K562 (cell line): ENCODE measurements around the gene CRB2. TPM values are rescaled to one million over a fixed set of nuclear protein-coding genes. Genes with fewer than 3 reads are reported as not detected.

Experiments used
- ATAC-seq: fragments of 200-7000 bp; cut with Tn5 transposase; 3 replicates; pipeline ENCODE4 v1.9.1; 2020; ENCODE audit warnings: moderate library complexity
- BruUV-seq: library from RNA; stranded (reverse); fragments of 400-500 nt; replicated peaks from 2 replicates; lab custom pipeline; 2021; lab: Mats Ljungman, UMichigan
- CTCF ChIA-PET: fragments of 300-600 bp; formaldehyde crosslinking; extraction: SDS; loops from one replicate; lab custom pipeline; 2021; ENCODE audit warnings: low intra/inter-chr PET ratio; lab: Yijun Ruan, JAX
- POLR2A ChIA-PET: fragments of 300-600, 350-650 bp; sonication (Branson Sonifier 250); formaldehyde crosslinking; extraction: SDS; loops from one replicate; lab custom pipeline; 2021; ENCODE audit warnings: antibody characterized with exemption, inconsistent platforms; lab: Yijun Ruan, JAX
- DNase-seq, 4 experiments: peaks; one replicate each; pipeline versions ENCODE4 v3.0.0 to v3.0.0-alpha.2; 2011 to 2018; ENCODE audit warnings: low spot score in 3 of 4, mixed read lengths in 3 of 4; ENCODE audit errors: extremely low read depth in 1 of 4
- FAIRE-seq: peaks from 2 replicates; lab custom pipeline; 2011; peaks lifted over from hg19 to GRCh38; lab: Jason Lieb, UNC
- H2AFZ ChIP-seq: 2 replicates; pipeline ENCODE4 v1.6.0; 2011; ENCODE audit warnings: low read depth, low read length, control low read depth, inconsistent platforms
- H3K27ac ChIP-seq: fragments of 200-600 bp; 3 replicates; pipeline ENCODE4 v1.8.0; 2011; ENCODE audit warnings: low read depth, mild to moderate bottlenecking, control low read depth, inconsistent platforms, low read length, moderate library complexity, mixed read lengths; ENCODE audit errors: extremely low read depth
- H3K27me3 ChIP-seq, 2 experiments: fragments of 300-600 bp in 1 of 2; 2 replicates in 1 of 2; 3 replicates in 1 of 2; pipeline versions ENCODE4 v1.6.0 to v1.8.0; 2011; ENCODE audit warnings: inconsistent platforms in 2 of 2, low read length in 2 of 2, mild to moderate bottlenecking in 1 of 2, mixed read lengths in 1 of 2, moderate library complexity in 1 of 2; ENCODE audit not compliant: control insufficient read depth in 2 of 2, insufficient read depth in 2 of 2
- H3K36me3 ChIP-seq: fragments of 300-600 bp; 3 replicates; pipeline ENCODE4 v1.8.0; 2011; ENCODE audit warnings: mild to moderate bottlenecking, low read length, inconsistent platforms; ENCODE audit not compliant: control insufficient read depth, insufficient read depth
- H3K4me1 ChIP-seq, 2 experiments: fragments of 200-600 bp in 1 of 2; replicated peaks in 1 of 2; 2 replicates in 1 of 2; 3 replicates in 1 of 2; pipeline versions ENCODE4 v1.5.1 to v1.8.0; 2011; ENCODE audit warnings: inconsistent platforms in 2 of 2, low read length in 2 of 2, mild to moderate bottlenecking in 1 of 2, mixed read lengths in 1 of 2, moderate library complexity in 1 of 2; ENCODE audit not compliant: control insufficient read depth in 2 of 2, insufficient read depth in 2 of 2
- H3K4me2 ChIP-seq: 2 replicates; pipeline ENCODE4 v1.6.1; 2011; ENCODE audit warnings: low read length, control low read depth, inconsistent platforms, mixed read lengths; ENCODE audit not compliant: insufficient read depth
- H3K4me3 ChIP-seq: fragments of 200-600 bp; sonication (generic), shearing (Covaris generic); 2 replicates; pipeline ENCODE4 v1.5.1; 2016; ENCODE audit warnings: control low read depth, inconsistent platforms
- H3K79me2 ChIP-seq: fragments of 200-600 bp; 3 replicates; pipeline ENCODE4 v1.8.0; 2011; ENCODE audit warnings: low read length, inconsistent platforms; ENCODE audit not compliant: control insufficient read depth, insufficient read depth
- H3K9ac ChIP-seq, 2 experiments: 2 replicates each; pipeline versions ENCODE4 v1.6.0 to v1.6.1; 2011; ENCODE audit warnings: low read depth in 2 of 2, low read length in 2 of 2, control low read depth in 1 of 2, inconsistent platforms in 1 of 2, mild to moderate bottlenecking in 1 of 2, mixed read lengths in 1 of 2; ENCODE audit not compliant: insufficient read depth in 1 of 2
- H3K9me1 ChIP-seq: one replicate; pipeline ENCODE4 v1.6.0; 2011; ENCODE audit warnings: inconsistent platforms, mild to moderate bottlenecking, low read length, moderate library complexity; ENCODE audit not compliant: control insufficient read depth, insufficient read depth
- H3K9me3 ChIP-seq: replicated peaks from 2 replicates; pipeline ENCODE4 v1.5.1; 2011; ENCODE audit warnings: low read depth, low read length, inconsistent platforms; ENCODE audit not compliant: control insufficient read depth, insufficient read depth
- H4K20me1 ChIP-seq: replicated peaks from 2 replicates; pipeline ENCODE4 v1.6.1; 2011; ENCODE audit warnings: low read length, inconsistent platforms, mixed read lengths; ENCODE audit not compliant: control insufficient read depth, insufficient read depth
- DPF2 ChIP-seq: fragments of 450-650 bp; IDR thresholded peaks from 2 replicates; pipeline ENCODE4 v1.6.1; 2016
- NFYB ChIP-seq: IDR thresholded peaks from 2 replicates; pipeline ENCODE4 v1.6.1; 2011; ENCODE audit warnings: mild to moderate bottlenecking, moderate library complexity; ENCODE audit not compliant: insufficient read length; ENCODE audit errors: extremely low read depth
- RFX7 ChIP-seq: fragments of 250-450 bp; sonication (Bioruptor Pico); IDR thresholded peaks from 2 replicates; pipeline ENCODE4 v1.5.1; 2021; ENCODE audit warnings: mild to moderate bottlenecking
- SAFB2 ChIP-seq: fragments of 200-400 bp; formaldehyde crosslinking; IDR thresholded peaks from 2 replicates; pipeline ENCODE4 v1.6.1; 2018; ENCODE audit warnings: borderline replicate concordance, low read length, low read depth, moderate library complexity; ENCODE audit not compliant: severe bottlenecking
- SMAD2 ChIP-seq: fragments of 150-350 bp; IDR thresholded peaks from 2 replicates; pipeline ENCODE4 v1.6.1; 2014; ENCODE audit warnings: low read depth, mild to moderate bottlenecking, low read length
- TAF7 ChIP-seq: fragments of 450-650 bp; IDR thresholded peaks from 2 replicates; pipeline ENCODE4 v1.6.1; 2016; ENCODE audit warnings: missing genetic modification characterization, missing compliant biosample characterization
- ZBTB1 ChIP-seq: sonication (generic); formaldehyde crosslinking; IDR thresholded peaks from 2 replicates; pipeline ENCODE4 v1.8.1; 2023; ENCODE audit warnings: missing genetic modification reagents, low read depth, mild to moderate bottlenecking, borderline replicate concordance
- ZNF184 ChIP-seq: sonication (generic); formaldehyde crosslinking; IDR thresholded peaks from 2 replicates; pipeline ENCODE4 v1.5.0; 2020; ENCODE audit warnings: missing genetic modification reagents
- WGBS: fragments of 100-300 bp; shearing (Covaris generic); methylation state at CpG from one replicate; pipeline ENCODE4 v1.1.6; 2016; ENCODE audit warnings: low coverage, mixed read lengths; ENCODE audit not compliant: insufficient coverage; ENCODE audit errors: missing lambda C conversion rate; 5-methylcytosine and 5-hydroxymethylcytosine counted together
- in situ Hi-C: fragments of 300-500 bp; cut with MboI; formaldehyde crosslinking; loops from 4 replicates; pipeline ENCODE4 v1.15.0; 2018; ENCODE audit warnings: inconsistent platforms, mixed read lengths
- intact Hi-C: fragments of 100-400 bp; cut with micrococcal nuclease; formaldehyde crosslinking; loops from 2 replicates; pipeline ENCODE4 v1.14.2; 2022
- polyA plus RNA-seq, 8 experiments: library from polyadenylated mRNA; depleted of rRNA in 4 of 8; stranded (reverse) in 5 of 8; unstranded in 3 of 8; fragments of >200 nt; fragmentation: Nextera tagmentation in 2 of 8; fragmentation: Illumina TruSeq in 1 of 8; extraction: Ambion mirVana in 2 of 8; extraction: Trizol in 1 of 8; gene quantifications; 2 replicates each; pipeline versions ENCODE4 v1.2.1 to v1.2.3, GENCODE V29; 2011 to 2014; ENCODE audit warnings: inconsistent platforms in 1 of 8, missing spikeins in 1 of 8
- total RNA-seq, 7 experiments: library from RNA; depleted of rRNA in 6 of 7; stranded (reverse); fragments of >200 nt in 6 of 7; fragmentation: Illumina TruSeq in 2 of 7; extraction: Trizol in 2 of 7; gene quantifications; 2 replicates each; pipeline versions ENCODE4 v1.2.1 to v1.2.3, GENCODE V29; 2011 to 2021; ENCODE audit warnings: low replicate concordance in 1 of 7
- TF ChIP-seq, protein P1 (sequence below): fragments of 450-650 bp; IDR thresholded peaks from 2 replicates; pipeline ENCODE4 v1.6.1; 2016; ENCODE audit warnings: low read depth
- TF ChIP-seq, protein P2 (sequence below): fragments of 450-650 bp; IDR thresholded peaks from 2 replicates; pipeline ENCODE4 v1.6.1; 2017; ENCODE audit warnings: antibody characterized with exemption

CRB2 gene
- total and polyA plus RNA-seq, 9 of the 15 experiments (the other 6 are each of a cell fraction or from before 2014, with no cell fraction given): 0.13 to 1.2 (median 0.25) TPM; not detected in 2

DNA sequence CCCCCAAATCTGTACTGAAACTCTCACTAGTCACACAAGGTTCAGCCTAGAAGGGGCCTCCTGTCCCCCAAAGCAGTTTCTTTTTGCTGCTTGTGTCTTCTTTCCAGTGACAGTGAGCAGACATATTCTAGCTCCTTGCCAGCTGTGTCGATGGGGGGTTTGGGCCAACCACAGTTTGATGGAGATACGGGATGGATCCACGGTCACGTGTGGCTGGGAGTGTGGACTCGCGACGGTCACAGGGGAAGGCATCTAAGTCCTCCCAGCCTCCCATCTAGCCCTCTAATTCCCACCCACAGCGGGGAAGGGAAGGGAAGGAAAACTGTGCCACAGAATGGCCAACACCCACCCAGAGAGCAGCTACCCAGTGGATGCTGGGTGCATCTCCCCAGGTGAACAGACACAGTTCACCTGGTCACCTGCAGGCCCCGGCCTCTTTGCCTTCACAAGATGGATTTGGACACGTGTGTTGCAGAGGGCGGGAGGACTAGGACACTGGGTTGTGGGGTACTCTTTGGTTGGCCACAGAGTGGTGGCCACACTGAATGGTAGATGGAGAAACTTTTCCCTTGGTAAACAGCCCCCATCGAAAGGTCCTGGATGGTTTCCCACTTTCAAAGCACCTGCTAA, 54.4 kb downstream of the CRB2 start:
- H3K9ac ChIP-seq: no peak overlapping the region
- WGBS: 47% methylated on average over 10 of the region's 12 CpGs
- ChIA-PET POLR2A (interaction anchor here (0.7 to 1.0 kb wide), 2 partner anchors 16 to 153 kb away, joined by 3 to 4 read pairs; no protein-coding TSS in a partner anchor), CTCF (no interaction called here)
- no peaks in the 10 kb centered on the region for H3K27me3 ChIP-seq
- DNase-seq: no peak
- H3K9me3 ChIP-seq: no peaks in the 10 kb centered on the region
- intact Hi-C loops: no loop called here
- H3K36me3 ChIP-seq: no peaks in the 10 kb centered on the region
- peaks cover 15 to 17% of the 10 kb centered on the region in 2 experiments for H3K4me1 ChIP-seq
- no peak for ATAC-seq
- no peaks in the 10 kb centered on the region for H3K9me1 ChIP-seq
- H3K4me3 ChIP-seq: no peak overlapping the region
- H3K79me2 ChIP-seq: no peaks in the 10 kb centered on the region
- H3K4me2 ChIP-seq: no peak overlapping the region
- H2AFZ ChIP-seq: no peak overlapping the region
- no TSS peak for BruUV-seq
- 0 out of 2 replicates have a peak, but pooled peaks cover 3% of the 10 kb centered on the region for H4K20me1 ChIP-seq
- no peak overlapping the region for H3K27ac ChIP-seq
- FAIRE-seq: no peak
- in situ Hi-C loops: no loop called here
- no peak for TF ChIP-seq RFX7 (CRISPR knock-in tag)
- TF ChIP-seq ZBTB1 (CRISPR knock-in tag): no peak
- TF ChIP-seq SMAD2: no peak
- no peak for TF ChIP-seq TAF7
- TF ChIP-seq DPF2: no peak
- TF ChIP-seq NFYB: no peak
- TF ChIP-seq SAFB2: no peak
- TF ChIP-seq ZNF184: no peak
- TF ChIP-seq, protein P1, sequence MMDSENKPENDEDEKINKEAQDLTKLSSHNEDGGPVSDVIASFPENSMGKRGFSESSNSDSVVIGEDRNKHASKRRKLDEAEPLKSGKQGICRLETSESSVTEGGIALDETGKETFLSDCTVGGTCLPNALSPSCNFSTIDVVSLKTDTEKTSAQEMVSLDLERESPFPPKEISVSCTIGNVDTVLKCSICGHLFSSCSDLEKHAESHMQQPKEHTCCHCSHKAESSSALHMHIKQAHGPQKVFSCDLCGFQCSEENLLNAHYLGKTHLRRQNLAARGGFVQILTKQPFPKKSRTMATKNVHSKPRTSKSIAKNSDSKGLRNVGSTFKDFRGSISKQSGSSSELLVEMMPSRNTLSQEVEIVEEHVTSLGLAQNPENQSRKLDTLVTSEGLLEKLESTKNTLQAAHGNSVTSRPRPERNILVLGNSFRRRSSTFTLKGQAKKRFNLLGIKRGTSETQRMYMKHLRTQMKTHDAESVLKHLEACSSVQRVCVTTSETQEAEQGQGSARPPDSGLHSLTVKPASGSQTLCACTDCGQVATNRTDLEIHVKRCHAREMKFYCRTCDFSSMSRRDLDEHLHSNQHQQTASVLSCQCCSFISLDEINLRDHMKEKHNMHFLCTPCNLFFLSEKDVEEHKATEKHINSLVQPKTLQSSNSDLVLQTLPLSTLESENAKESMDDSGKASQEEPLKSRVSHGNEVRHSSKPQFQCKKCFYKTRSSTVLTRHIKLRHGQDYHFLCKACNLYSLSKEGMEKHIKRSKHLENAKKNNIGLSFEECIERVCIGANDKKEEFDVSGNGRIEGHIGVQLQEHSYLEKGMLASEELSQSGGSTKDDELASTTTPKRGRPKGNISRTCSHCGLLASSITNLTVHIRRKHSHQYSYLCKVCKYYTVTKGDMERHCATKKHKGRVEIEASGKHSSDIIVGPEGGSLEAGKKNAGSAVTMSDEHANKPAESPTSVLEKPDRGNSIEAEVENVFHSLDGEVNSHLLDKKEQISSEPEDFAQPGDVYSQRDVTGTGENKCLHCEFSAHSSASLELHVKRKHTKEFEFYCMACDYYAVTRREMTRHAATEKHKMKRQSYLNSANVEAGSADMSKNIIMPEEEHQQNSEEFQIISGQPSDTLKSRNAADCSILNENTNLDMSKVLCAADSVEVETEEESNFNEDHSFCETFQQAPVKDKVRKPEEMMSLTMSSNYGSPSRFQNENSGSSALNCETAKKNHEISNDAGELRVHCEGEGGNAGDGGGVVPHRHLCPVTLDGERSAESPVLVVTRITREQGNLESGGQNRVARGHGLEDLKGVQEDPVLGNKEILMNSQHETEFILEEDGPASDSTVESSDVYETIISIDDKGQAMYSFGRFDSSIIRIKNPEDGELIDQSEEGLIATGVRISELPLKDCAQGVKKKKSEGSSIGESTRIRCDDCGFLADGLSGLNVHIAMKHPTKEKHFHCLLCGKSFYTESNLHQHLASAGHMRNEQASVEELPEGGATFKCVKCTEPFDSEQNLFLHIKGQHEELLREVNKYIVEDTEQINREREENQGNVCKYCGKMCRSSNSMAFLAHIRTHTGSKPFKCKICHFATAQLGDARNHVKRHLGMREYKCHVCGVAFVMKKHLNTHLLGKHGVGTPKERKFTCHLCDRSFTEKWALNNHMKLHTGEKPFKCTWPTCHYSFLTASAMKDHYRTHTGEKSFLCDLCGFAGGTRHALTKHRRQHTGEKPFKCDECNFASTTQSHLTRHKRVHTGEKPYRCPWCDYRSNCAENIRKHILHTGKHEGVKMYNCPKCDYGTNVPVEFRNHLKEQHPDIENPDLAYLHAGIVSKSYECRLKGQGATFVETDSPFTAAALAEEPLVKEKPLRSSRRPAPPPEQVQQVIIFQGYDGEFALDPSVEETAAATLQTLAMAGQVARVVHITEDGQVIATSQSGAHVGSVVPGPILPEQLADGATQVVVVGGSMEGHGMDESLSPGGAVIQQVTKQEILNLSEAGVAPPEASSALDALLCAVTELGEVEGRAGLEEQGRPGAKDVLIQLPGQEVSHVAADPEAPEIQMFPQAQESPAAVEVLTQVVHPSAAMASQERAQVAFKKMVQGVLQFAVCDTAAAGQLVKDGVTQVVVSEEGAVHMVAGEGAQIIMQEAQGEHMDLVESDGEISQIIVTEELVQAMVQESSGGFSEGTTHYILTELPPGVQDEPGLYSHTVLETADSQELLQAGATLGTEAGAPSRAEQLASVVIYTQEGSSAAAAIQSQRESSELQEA: no peak
- TF ChIP-seq, protein P2, sequence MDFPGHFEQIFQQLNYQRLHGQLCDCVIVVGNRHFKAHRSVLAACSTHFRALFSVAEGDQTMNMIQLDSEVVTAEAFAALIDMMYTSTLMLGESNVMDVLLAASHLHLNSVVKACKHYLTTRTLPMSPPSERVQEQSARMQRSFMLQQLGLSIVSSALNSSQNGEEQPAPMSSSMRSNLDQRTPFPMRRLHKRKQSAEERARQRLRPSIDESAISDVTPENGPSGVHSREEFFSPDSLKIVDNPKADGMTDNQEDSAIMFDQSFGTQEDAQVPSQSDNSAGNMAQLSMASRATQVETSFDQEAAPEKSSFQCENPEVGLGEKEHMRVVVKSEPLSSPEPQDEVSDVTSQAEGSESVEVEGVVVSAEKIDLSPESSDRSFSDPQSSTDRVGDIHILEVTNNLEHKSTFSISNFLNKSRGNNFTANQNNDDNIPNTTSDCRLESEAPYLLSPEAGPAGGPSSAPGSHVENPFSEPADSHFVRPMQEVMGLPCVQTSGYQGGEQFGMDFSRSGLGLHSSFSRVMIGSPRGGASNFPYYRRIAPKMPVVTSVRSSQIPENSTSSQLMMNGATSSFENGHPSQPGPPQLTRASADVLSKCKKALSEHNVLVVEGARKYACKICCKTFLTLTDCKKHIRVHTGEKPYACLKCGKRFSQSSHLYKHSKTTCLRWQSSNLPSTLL: no peak
